Sigmoid colon (tissue), 4 donors: ENCODE results near the gene LHX8.

Source experiments
- POLR2A ChIP-seq, 2 donors: fragments of 450-650 bp; IDR thresholded peaks; one replicate each; pipeline ENCODE4 v1.6.1; 2016; ENCODE audit warnings: antibody characterized with exemption in 2 of 2, mild to moderate bottlenecking in 2 of 2, moderate library complexity in 2 of 2
- POLR2AphosphoS5 ChIP-seq, 4 donors: sonication (generic); formaldehyde crosslinking; IDR thresholded peaks; one replicate each; pipeline ENCODE4 v1.6.1; 2017; ENCODE audit warnings: antibody characterized with exemption in 4 of 4
- TF ChIP-seq, protein P1 (sequence below), 4 experiments: fragments of 450-650 bp in 3 of 4; fragments of 200-600 bp in 1 of 4; IDR thresholded peaks; one replicate each; pipeline ENCODE4 v1.5.1; 2016 to 2019; ENCODE audit warnings: antibody characterized with exemption in 4 of 4, mild to moderate bottlenecking in 3 of 4, moderate library complexity in 2 of 4

DNA sequence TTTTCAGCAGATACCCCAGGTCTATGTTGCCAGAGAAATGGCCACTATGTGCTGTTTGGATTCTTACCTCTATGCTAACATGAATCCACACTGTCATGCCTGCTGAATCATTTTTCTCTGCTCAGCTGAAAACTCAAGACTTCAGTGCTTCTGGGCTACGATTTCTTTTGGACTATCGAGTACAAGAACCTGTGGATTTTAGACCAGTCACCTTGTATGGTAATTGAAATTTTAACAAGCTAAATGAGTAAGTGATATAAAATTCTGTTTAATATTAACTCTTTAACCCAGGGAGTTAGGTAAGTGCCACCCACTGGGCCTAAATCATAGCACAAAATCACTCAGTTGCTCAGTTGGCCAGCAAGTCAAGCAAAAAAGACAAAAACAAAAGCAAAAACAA, 35.8 kb downstream of the LHX8 start:
- TF ChIP-seq, protein P1, sequence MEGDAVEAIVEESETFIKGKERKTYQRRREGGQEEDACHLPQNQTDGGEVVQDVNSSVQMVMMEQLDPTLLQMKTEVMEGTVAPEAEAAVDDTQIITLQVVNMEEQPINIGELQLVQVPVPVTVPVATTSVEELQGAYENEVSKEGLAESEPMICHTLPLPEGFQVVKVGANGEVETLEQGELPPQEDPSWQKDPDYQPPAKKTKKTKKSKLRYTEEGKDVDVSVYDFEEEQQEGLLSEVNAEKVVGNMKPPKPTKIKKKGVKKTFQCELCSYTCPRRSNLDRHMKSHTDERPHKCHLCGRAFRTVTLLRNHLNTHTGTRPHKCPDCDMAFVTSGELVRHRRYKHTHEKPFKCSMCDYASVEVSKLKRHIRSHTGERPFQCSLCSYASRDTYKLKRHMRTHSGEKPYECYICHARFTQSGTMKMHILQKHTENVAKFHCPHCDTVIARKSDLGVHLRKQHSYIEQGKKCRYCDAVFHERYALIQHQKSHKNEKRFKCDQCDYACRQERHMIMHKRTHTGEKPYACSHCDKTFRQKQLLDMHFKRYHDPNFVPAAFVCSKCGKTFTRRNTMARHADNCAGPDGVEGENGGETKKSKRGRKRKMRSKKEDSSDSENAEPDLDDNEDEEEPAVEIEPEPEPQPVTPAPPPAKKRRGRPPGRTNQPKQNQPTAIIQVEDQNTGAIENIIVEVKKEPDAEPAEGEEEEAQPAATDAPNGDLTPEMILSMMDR (IDR thresholded peaks at IDR 0.05): no peak
- TF ChIP-seq POLR2A (IDR thresholded peaks at IDR 0.05): no peak
- no peak for TF ChIP-seq POLR2AphosphoS5 (IDR thresholded peaks at IDR 0.05)
